ENCODE measurements around the gene DNMT3A.

DNMT3A gene

GRCh38 chr2:25197336-25198208 is 144.2 kb downstream of the DNMT3A start:
- no peak for DNase-seq

GRCh38 chr2:25194576-25195122 is 147.1 kb downstream of the DNMT3A start:
- no peak for DNase-seq

GRCh38 chr2:25190536-25190935 is 151.2 kb downstream of the DNMT3A start:
- no peak for DNase-seq

GRCh38 chr2:25188405-25188804 is 153.3 kb downstream of the DNMT3A start:
- no peak for DNase-seq

DNA sequence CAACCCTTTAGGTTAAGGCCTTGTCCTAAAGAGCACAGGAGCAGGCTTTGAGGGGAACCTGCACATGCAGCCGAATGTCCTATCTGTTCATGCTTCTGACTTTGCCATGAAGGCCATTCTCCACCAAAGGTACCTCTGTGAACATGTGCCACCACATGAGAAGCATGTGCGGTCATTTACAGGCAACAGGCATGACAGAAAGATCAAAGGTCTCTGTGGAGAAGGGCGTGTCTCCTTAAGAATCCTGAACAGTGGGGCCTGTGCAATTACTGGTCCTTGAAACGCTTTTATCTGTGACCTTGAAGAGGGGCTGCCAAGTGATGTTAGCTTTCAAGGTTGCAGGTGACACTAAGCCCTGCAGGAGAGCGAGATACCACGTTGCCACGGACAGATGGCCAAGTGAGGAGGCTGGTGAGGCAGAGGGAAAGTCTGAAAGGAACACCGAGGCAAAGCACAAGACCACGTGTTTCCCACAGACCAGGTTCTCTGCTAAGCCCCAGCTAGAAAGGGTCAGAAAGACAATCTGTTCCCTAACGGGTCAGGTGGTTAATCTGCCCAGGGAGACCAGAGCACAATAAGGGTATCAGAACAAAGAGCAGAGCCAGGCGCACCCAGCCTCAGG is 153.9 kb downstream of the DNMT3A start:
- no peak for DNase-seq

DNA sequence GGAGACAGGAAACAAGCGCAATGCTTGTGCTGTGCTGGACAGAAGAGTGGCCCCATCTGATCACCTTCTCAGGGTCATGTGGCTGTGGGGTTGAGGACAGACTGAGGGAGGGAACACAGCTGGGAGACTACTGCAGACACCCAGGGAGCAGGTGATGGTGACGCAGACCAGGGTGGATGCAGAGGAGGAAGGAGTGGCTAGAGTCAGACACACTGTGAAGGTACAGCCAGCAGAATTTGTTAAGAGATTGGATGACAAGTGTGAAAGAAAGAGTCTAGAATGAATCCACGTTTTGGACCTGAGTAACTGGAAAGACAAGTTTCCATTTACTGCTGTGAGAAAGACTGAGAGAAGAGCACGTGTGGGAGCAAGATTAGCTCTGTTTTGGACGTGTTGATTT is 157.5 kb downstream of the DNMT3A start:
- no peak for DNase-seq

GRCh38 chr2:25178976-25179375 is 162.7 kb downstream of the DNMT3A start:
- peak; percentile 33 for DNase-seq

Measured in retina (tissue), 1 donor.